Muscle layer of duodenum (tissue), 2 donors: ENCODE results near the gene SULT1C2.
"Not testable (repeated sequence)": the region's sequence is repeated elsewhere in the genome, so short reads cannot be mapped to it uniquely, and the experiment has no call there.

Source experiments
- H3K27ac ChIP-seq: one replicate; pipeline ENCODE4 v1.7.0; 2013; ENCODE audit warnings: mild to moderate bottlenecking, low read length
- H3K27me3 ChIP-seq: one replicate; pipeline ENCODE4 v1.7.0; 2013; ENCODE audit warnings: low read depth, mild to moderate bottlenecking, control low read depth, low read length
- H3K36me3 ChIP-seq, 2 donors: one replicate each; pipeline ENCODE4 v1.7.0; 2013; ENCODE audit warnings: low read length in 2 of 2, control low read depth in 1 of 2, mild to moderate bottlenecking in 1 of 2; ENCODE audit not compliant: insufficient read depth in 2 of 2, control insufficient read depth in 1 of 2
- H3K4me1 ChIP-seq, 2 donors: one replicate each; pipeline ENCODE4 v1.7.0; 2013; ENCODE audit warnings: low read length in 2 of 2, mild to moderate bottlenecking in 2 of 2, control low read depth in 1 of 2, moderate library complexity in 1 of 2; ENCODE audit not compliant: insufficient read depth in 2 of 2, control insufficient read depth in 1 of 2
- H3K4me3 ChIP-seq, 2 donors: one replicate each; pipeline ENCODE4 v1.7.0; 2013; ENCODE audit warnings: low read length in 2 of 2, low read depth in 1 of 2, mild to moderate bottlenecking in 1 of 2
- H3K9me3 ChIP-seq, 2 donors: one replicate each; pipeline ENCODE4 v1.7.0; 2013; ENCODE audit warnings: low read length in 2 of 2, control low read depth in 1 of 2, mild to moderate bottlenecking in 1 of 2; ENCODE audit not compliant: control insufficient read depth in 1 of 2
- donor health status: healthy.

SULT1C2 gene

GRCh38 chr2:108355906-108356734, 67.4 kb downstream of the SULT1C2 start:
- H3K4me1 ChIP-seq: no peaks in the 10 kb centered on the region
- H3K36me3 ChIP-seq: no peaks in the 10 kb centered on the region
- H3K9me3 ChIP-seq: no peaks in the 10 kb centered on the region
- no peak overlapping the region for H3K4me3 ChIP-seq
- no peak overlapping the region for H3K27ac ChIP-seq
- no peaks in the 10 kb centered on the region for H3K27me3 ChIP-seq

- not testable (repeated sequence) for H3K4me1 ChIP-seq, H3K27ac ChIP-seq, H3K27me3 ChIP-seq, H3K36me3 ChIP-seq, H3K4me3 ChIP-seq, H3K9me3 ChIP-seq
Measured at GRCh38 chr2:108359336-108359735, 70.6 kb downstream of the SULT1C2 start.
